NT2/D1 (cell line): Measurements from ENCODE around the gene SLC6A11.

Experiments used
- DNase-seq: peaks from one replicate; pipeline ENCODE4 v3.0.0-alpha.2; 2011; ENCODE audit warnings: low read depth, low spot score
- H3K27me3 ChIP-seq: 2 replicates; pipeline ENCODE4 v1.6.0; 2011; ENCODE audit warnings: mild to moderate bottlenecking; ENCODE audit not compliant: insufficient read length, insufficient read depth
- H3K36me3 ChIP-seq: 2 replicates; pipeline ENCODE4 v1.6.1; 2011; ENCODE audit warnings: mild to moderate bottlenecking, low read length, mixed read lengths; ENCODE audit not compliant: insufficient read depth, insufficient read length
- H3K4me1 ChIP-seq: 2 replicates; pipeline ENCODE4 v1.5.1; 2011; ENCODE audit not compliant: insufficient read depth, insufficient read length
- H3K4me3 ChIP-seq: 2 replicates; pipeline ENCODE4 v1.5.1; 2011; ENCODE audit warnings: low read depth; ENCODE audit not compliant: insufficient read length
- H3K9ac ChIP-seq: 2 replicates; pipeline ENCODE4 v1.6.0; 2011; ENCODE audit warnings: low read depth; ENCODE audit not compliant: insufficient read length
- H3K9me3 ChIP-seq: 2 replicates; pipeline ENCODE4 v1.5.1; 2011; ENCODE audit warnings: mild to moderate bottlenecking, low read length; ENCODE audit not compliant: insufficient read depth
- SUZ12 ChIP-seq: IDR thresholded peaks from 2 replicates; pipeline ENCODE4 v1.6.1; 2011; ENCODE audit not compliant: insufficient read length, insufficient read depth; ENCODE audit errors: extremely low read depth
- YY1 ChIP-seq: IDR thresholded peaks from 2 replicates; pipeline ENCODE4 v1.6.1; 2011; ENCODE audit not compliant: insufficient read length, insufficient read depth
- ZNF274 ChIP-seq: IDR thresholded peaks from 2 replicates; pipeline ENCODE4 v1.6.1; 2011; ENCODE audit warnings: mild to moderate bottlenecking, low read depth, low read length

SLC6A11 gene

GRCh38 chr3:10780243-10780642, 35.8 kb upstream of the SLC6A11 start:
- TF ChIP-seq SUZ12 (no peak), YY1 (no peak), ZNF274 (no peak)
- no peaks in the 10 kb centered on the region for H3K9me3 ChIP-seq
- H3K4me3 ChIP-seq: no peak overlapping the region
- H3K27me3 ChIP-seq: peaks cover 5% of the 10 kb centered on the region
- no peaks in the 10 kb centered on the region for H3K4me1 ChIP-seq
- DNase-seq: no peak
- H3K36me3 ChIP-seq: no peaks in the 10 kb centered on the region
- no peak overlapping the region for H3K9ac ChIP-seq

- H3K36me3 ChIP-seq: no peaks in the 10 kb centered on the region
- H3K9ac ChIP-seq: no peak overlapping the region
- H3K9me3 ChIP-seq: no peaks in the 10 kb centered on the region
- TF ChIP-seq YY1 (no peak), SUZ12 (no peak), ZNF274 (no peak)
- H3K27me3 ChIP-seq: peaks cover under 1% of the 10 kb centered on the region
- no peak overlapping the region for H3K4me3 ChIP-seq
- H3K4me1 ChIP-seq: no peaks in the 10 kb centered on the region
- no peak for DNase-seq
These were observed 35.1 kb upstream of the SLC6A11 start for GRCh38 chr3:10780922-10781321.

GRCh38 chr3:10781981-10782380, 34.0 kb upstream of the SLC6A11 start:
- no peak overlapping the region for H3K4me3 ChIP-seq
- TF ChIP-seq ZNF274: no peak
- no peak for TF ChIP-seq YY1
- TF ChIP-seq SUZ12: no peak
- H3K9ac ChIP-seq: no peak overlapping the region
- H3K27me3 ChIP-seq: no peaks in the 10 kb centered on the region
- H3K9me3 ChIP-seq: no peaks in the 10 kb centered on the region
- no peak for DNase-seq
- H3K36me3 ChIP-seq: no peaks in the 10 kb centered on the region
- no peaks in the 10 kb centered on the region for H3K4me1 ChIP-seq

- DNase-seq: no peak
- no peaks in the 10 kb centered on the region for H3K9me3 ChIP-seq
These were observed 32.4 kb upstream of the SLC6A11 start for GRCh38 chr3:10783360-10784351.

DNA sequence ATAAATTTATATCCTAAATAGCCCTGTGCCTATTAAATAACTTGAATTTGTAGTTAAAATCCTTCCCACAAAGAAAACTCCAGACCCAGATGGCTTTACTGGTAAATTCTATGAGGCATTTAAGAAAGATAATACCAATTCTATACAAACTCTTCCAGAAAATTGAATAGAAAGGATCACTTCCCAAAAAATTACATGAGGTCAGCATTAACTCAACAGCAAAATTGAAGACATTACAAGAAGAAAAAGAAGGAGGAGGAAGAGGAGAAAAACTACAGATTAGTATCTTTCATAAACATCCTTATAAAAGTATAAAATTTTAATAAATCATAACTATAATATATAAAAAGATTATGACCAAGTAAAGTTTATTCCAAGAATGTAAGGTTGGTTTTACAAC, 29.4 kb upstream of the SLC6A11 start:
- DNase-seq: no peak
- no peaks in the 10 kb centered on the region for H3K4me1 ChIP-seq
- no peaks in the 10 kb centered on the region for H3K9me3 ChIP-seq
- TF ChIP-seq ZNF274: no peak
- H3K27me3 ChIP-seq: no peaks in the 10 kb centered on the region
- no peak overlapping the region for H3K9ac ChIP-seq
- H3K36me3 ChIP-seq: no peaks in the 10 kb centered on the region
- H3K4me3 ChIP-seq: no peak overlapping the region

More at GRCh38 chr3:10783360-10784351, 32.4 kb upstream of the SLC6A11 start:
- no peaks in the 10 kb centered on the region for H3K4me1 ChIP-seq
- H3K4me3 ChIP-seq: no peak overlapping the region
- no peak overlapping the region for H3K9ac ChIP-seq
- no peaks in the 10 kb centered on the region for H3K36me3 ChIP-seq
- no peak for TF ChIP-seq YY1
- TF ChIP-seq ZNF274: no peak
- TF ChIP-seq SUZ12: no peak
- H3K27me3 ChIP-seq: no peaks in the 10 kb centered on the region

- Histone ChIP-seq H3K4me1 (no peaks in the 10 kb centered on the region), H3K9ac (no peak overlapping the region), H3K9me3 (no peaks in the 10 kb centered on the region), H3K36me3 (no peaks in the 10 kb centered on the region), H3K4me3 (no peak overlapping the region), H3K27me3 (no peaks in the 10 kb centered on the region)
- TF ChIP-seq ZNF274: no peak
- TF ChIP-seq YY1: no peak
- TF ChIP-seq SUZ12: no peak
- no peak for DNase-seq
These were observed 27.6 kb upstream of the SLC6A11 start for GRCh38 chr3:10788451-10788850.

DNA sequence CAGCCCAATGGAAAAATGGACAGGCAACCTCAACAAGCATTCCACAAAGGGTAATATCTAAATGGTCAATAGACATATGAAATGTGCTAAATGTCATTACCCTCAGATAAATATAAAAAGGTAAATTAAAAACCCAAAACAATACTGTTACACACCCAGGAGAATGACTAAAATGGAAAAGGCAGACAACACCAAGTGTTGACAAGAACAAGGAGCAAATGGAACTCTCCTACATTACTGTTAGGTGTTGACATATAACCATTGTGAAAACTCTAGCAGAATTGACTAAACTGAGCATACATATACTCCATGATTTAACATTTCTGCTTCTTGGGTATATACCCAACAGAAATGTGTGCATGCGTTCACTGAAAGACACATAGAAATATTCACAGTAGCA, 25.3 kb upstream of the SLC6A11 start:
- DNase-seq: no peak
- no peak for TF ChIP-seq YY1
- TF ChIP-seq ZNF274: no peak
- TF ChIP-seq SUZ12: no peak
- H3K4me3 ChIP-seq: no peak overlapping the region
- no peaks in the 10 kb centered on the region for H3K9me3 ChIP-seq
- no peaks in the 10 kb centered on the region for H3K27me3 ChIP-seq
- no peak overlapping the region for H3K9ac ChIP-seq
- H3K36me3 ChIP-seq: no peaks in the 10 kb centered on the region
- no peaks in the 10 kb centered on the region for H3K4me1 ChIP-seq
